Keratinocyte (primary cell): ENCODE results near the gene ENTPD6.

Experiments used
- EZH2 ChIP-seq: IDR thresholded peaks from one replicate; pipeline ENCODE4 v1.6.1; 2012; ENCODE audit warnings: inconsistent platforms, mild to moderate bottlenecking, low read length, moderate library complexity
- TF ChIP-seq, protein P1 (sequence below), 3 experiments: IDR thresholded peaks in 1 of 3; conservative IDR thresholded peaks in 1 of 3; optimal IDR thresholded peaks in 1 of 3; 2 replicates in 2 of 3; 3 replicates in 1 of 3; pipeline versions ENCODE3 to v1.5.1; 2011; ENCODE audit warnings: low read length in 3 of 3, mild to moderate bottlenecking in 3 of 3, moderate library complexity in 2 of 3, control low read depth in 1 of 3, inconsistent platforms in 1 of 3; ENCODE audit not compliant: insufficient read depth in 2 of 3; ENCODE audit errors: extremely low read depth in 1 of 3

DNA sequence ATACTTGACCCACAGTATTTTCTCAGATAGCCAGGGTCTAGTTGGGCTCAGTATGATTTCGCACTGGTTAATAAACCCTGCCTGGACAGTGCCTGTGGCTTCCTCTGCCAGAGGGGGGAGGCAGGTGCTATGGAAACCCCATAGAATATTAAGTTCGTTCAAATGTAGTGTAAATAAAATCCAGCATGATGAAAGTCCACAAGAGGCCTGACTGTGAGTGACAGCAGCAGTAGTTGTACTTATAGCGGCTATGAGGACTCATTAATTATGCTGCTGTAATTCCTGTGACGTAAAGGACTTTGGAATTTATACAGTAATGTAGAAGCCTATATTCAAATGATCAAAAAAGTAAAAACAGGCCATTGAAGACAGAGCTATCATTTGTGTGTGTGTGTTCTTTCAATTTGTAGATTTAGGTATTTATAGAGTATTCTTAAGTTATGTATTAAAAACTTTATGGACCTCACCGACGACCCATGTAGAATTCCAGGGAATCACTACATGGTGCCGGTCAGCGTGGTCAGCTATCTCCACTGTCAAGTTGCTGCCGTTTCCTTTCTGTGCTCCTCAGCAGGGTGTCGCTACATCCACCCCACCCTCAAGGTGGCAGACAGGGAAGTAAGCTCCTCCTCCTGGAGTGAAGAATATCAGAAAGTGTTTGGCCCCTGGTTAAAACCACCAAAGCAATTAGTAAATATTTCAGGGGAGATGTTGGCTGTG is 62.4 kb downstream of the ENTPD6 start:
- TF ChIP-seq, protein P1, sequence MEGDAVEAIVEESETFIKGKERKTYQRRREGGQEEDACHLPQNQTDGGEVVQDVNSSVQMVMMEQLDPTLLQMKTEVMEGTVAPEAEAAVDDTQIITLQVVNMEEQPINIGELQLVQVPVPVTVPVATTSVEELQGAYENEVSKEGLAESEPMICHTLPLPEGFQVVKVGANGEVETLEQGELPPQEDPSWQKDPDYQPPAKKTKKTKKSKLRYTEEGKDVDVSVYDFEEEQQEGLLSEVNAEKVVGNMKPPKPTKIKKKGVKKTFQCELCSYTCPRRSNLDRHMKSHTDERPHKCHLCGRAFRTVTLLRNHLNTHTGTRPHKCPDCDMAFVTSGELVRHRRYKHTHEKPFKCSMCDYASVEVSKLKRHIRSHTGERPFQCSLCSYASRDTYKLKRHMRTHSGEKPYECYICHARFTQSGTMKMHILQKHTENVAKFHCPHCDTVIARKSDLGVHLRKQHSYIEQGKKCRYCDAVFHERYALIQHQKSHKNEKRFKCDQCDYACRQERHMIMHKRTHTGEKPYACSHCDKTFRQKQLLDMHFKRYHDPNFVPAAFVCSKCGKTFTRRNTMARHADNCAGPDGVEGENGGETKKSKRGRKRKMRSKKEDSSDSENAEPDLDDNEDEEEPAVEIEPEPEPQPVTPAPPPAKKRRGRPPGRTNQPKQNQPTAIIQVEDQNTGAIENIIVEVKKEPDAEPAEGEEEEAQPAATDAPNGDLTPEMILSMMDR (optimal IDR thresholded peaks at IDR 0.05 in 1 of 3, IDR thresholded peaks at IDR 0.05 in 1 of 3, conservative IDR thresholded peaks at IDR 0.05 in 1 of 3; ENCODE audit: extremely low read depth in 1 of 3, insufficient read depth in 2 of 3, low read length in 3 of 3): no peak
- TF ChIP-seq EZH2: no peak
